OCI-LY1 (cell line): ENCODE results near the gene CST4.

ENCODE experiments used
- CTCF ChIP-seq: fragments of 200-600 bp; sonication (generic), shearing (Covaris generic); IDR thresholded peaks from 2 replicates; pipeline ENCODE4 v1.5.1; 2017; ENCODE audit warnings: mild to moderate bottlenecking, antibody characterized with exemption, low read length, moderate library complexity, mixed read lengths
- EZH2 ChIP-seq: fragments of 200-600 bp; sonication (generic), shearing (Covaris generic); IDR thresholded peaks from 2 replicates; pipeline ENCODE4 v1.8.0; 2017; ENCODE audit warnings: borderline replicate concordance, mixed run types, mild to moderate bottlenecking, antibody characterized with exemption, low read length, moderate library complexity, mixed read lengths

- TF ChIP-seq CTCF (no peak), EZH2 (no peak)
Observed at GRCh38 chr20:23710771-23711170, 21.9 kb upstream of the CST4 start.
